ENCODE data around the gene SYNGR3.

SYNGR3 gene

DNA sequence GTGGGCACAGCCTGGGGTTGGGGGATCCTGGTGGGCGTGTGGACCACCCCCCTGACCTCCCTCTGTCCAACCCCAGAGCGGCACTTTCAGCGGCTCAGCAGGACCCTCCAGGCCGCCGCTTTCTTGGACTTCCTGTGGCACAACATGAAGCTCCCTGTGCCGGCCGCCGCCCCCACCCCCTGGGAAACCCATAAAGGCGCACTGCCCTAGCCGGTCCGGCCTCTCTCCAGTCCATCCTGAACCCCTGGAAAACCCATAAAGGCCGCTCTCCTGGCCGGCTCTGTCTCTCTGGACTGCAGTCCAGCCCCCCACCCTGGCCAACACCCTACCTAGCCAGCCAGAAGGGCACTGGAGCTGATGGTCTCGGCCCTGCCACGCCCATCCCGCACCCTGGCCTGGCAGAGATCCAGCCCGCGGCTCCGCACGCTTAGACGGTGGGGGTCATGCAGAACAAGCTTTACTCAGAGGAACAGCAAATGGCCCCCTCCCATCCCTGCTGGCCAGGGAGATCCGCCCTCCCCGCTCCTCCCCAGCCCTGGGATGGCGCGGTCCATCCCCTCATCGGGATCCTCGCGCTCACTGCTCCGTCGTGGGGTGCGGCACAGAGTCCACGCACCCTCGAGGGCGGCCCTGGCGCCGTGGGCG, 11.2 kb upstream of the SYNGR3 start:
- H4K20me1 ChIP-seq (ENCODE audit: insufficient read depth, low read length) = no peaks in the 10 kb centered on the region
- no peaks in the 10 kb centered on the region for H3K9me3 ChIP-seq (ENCODE audit: low read length)
- peaks cover 11% of the 10 kb centered on the region for H3K4me1 ChIP-seq (ENCODE audit: insufficient read depth, low read length, severe bottlenecking)
- no peak overlapping the region for H2AFZ ChIP-seq (ENCODE audit: low read length)
- TF ChIP-seq, protein P1, sequence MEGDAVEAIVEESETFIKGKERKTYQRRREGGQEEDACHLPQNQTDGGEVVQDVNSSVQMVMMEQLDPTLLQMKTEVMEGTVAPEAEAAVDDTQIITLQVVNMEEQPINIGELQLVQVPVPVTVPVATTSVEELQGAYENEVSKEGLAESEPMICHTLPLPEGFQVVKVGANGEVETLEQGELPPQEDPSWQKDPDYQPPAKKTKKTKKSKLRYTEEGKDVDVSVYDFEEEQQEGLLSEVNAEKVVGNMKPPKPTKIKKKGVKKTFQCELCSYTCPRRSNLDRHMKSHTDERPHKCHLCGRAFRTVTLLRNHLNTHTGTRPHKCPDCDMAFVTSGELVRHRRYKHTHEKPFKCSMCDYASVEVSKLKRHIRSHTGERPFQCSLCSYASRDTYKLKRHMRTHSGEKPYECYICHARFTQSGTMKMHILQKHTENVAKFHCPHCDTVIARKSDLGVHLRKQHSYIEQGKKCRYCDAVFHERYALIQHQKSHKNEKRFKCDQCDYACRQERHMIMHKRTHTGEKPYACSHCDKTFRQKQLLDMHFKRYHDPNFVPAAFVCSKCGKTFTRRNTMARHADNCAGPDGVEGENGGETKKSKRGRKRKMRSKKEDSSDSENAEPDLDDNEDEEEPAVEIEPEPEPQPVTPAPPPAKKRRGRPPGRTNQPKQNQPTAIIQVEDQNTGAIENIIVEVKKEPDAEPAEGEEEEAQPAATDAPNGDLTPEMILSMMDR (IDR thresholded peaks at IDR 0.05; ENCODE audit: low read length) = no peak
- no peaks in the 10 kb centered on the region for H3K9me2 ChIP-seq (ENCODE audit: low read depth, low read length)
- H3K4me3 ChIP-seq (ENCODE audit: low read depth, low read length, poor library complexity, severe bottlenecking) = no peak overlapping the region
- H3K79me2 ChIP-seq (ENCODE audit: insufficient read depth, low read length) = no peaks in the 10 kb centered on the region
- H3K27me3 ChIP-seq (ENCODE audit: insufficient read depth, low read length) = no peaks in the 10 kb centered on the region; the same call in 1 of the 2 replicates
- H3F3A ChIP-seq (ENCODE audit: insufficient read depth, low read length) = no peaks in the 10 kb centered on the region
- no peak overlapping the region for H3K27ac ChIP-seq (ENCODE audit: low read depth, low read length, poor library complexity, severe bottlenecking)
- no peak overlapping the region for H3K9ac ChIP-seq (ENCODE audit: low read length)
- peaks cover 49% of the 10 kb centered on the region for H3K36me3 ChIP-seq (ENCODE audit: insufficient read depth, low read length)
- no peak overlapping the region for H3K4me2 ChIP-seq (ENCODE audit: low read length)

DNA sequence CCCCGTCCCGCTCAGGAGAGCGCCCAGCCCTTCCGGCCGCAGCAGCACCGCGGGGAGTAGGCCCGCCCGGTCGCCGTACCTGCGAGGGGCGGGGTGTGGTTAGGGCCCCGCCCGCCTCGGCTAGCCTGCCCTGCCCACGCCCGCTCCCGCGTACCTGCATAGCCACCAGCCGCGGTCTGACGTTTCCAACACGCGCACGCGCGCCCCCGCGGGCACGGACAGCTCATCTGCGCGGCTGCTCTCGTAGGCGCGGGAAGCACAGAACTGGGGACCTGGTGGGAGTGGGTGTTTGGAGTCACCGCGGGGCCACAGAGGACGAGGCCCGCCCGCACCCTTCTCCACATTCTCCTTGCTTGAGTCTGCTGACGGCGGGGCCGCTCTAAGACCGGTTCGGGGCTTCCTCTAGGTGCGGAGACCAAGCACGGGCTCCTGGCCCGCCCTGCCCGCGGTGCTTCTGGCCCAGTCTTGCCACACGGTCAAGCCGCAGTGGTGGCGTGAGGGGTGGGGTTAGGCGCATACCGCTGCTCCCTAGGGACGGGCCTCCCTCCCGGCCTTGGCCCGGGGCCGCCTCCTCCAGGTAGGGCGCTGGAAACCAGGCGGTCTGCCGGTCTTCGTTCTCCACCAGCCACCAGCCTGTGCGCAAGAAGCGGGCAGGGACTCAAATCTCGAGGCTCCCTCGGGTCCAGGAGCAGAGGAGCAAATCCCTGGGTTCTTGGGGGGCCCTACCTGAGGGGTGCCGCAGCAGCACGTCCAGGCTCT, 10.3 kb upstream of the SYNGR3 start:
- no peak overlapping the region for H3K4me3 ChIP-seq (ENCODE audit: low read depth, low read length, poor library complexity, severe bottlenecking)
- no peak overlapping the region for H3K27ac ChIP-seq (ENCODE audit: low read depth, low read length, poor library complexity, severe bottlenecking)
- H3K79me2 ChIP-seq (ENCODE audit: insufficient read depth, low read length) = no peaks in the 10 kb centered on the region
- H3K27me3 ChIP-seq (ENCODE audit: insufficient read depth, low read length) = no peaks in the 10 kb centered on the region; the same call in 1 of the 2 replicates
- no peaks in the 10 kb centered on the region for H3K9me2 ChIP-seq (ENCODE audit: low read depth, low read length)
- peaks cover 45% of the 10 kb centered on the region for H3K36me3 ChIP-seq (ENCODE audit: insufficient read depth, low read length)
- no peak overlapping the region for H3K9ac ChIP-seq (ENCODE audit: low read length)
- no peak for TF ChIP-seq EZH2 (IDR thresholded peaks at IDR 0.05; ENCODE audit: borderline replicate concordance, low read length)
- TF ChIP-seq, protein P1 (IDR thresholded peaks at IDR 0.05; ENCODE audit: low read length) = no peak
- H2AFZ ChIP-seq (ENCODE audit: low read length) = no peak overlapping the region
- peaks cover 12% of the 10 kb centered on the region for H3K4me1 ChIP-seq (ENCODE audit: insufficient read depth, low read length, severe bottlenecking)
- no peak overlapping the region for H3K4me2 ChIP-seq (ENCODE audit: low read length)
- no peaks in the 10 kb centered on the region for H3K9me3 ChIP-seq (ENCODE audit: low read length)
- H3F3A ChIP-seq (ENCODE audit: insufficient read depth, low read length) = no peaks in the 10 kb centered on the region
- H4K20me1 ChIP-seq (ENCODE audit: insufficient read depth, low read length) = no peaks in the 10 kb centered on the region

DNA sequence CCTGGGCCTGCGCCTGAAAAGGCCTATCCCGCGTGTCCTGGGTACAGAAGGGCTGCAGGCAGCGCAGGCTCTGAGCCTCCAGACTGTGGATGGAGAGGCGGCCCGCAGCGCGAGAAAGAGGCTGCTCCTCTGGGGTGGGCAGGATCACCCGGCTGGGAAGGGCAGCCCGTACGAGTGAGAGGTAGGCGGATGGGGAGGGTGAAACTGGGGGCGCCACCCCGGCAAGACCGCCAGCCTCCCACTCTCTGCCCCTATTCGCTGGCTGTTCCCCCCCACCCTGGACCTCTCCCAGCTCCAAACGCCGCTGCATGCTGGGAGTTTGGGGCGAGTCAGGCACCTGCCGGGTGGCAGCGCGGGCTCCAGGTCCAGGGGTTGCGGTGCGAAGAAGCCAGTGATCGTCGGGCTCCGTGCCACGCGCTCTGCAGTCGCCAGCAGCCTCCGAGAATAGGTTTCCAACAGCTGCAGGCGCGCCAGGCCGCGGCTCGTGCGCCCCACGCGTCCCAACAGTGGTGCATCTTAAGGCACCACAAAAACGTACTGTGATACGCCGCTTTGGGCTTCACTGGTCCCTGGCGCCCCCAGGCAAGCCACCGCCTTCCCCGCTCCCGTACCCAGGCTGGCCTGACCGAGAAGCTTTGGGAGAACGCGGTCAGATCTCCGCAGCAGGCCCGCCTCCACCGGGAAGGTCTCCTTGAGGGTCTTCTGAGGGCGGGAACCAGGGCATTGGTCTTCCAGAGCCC, 9.6 kb upstream of the SYNGR3 start:
- Histone ChIP-seq H3K79me2 (ENCODE audit: insufficient read depth, low read length) (no peaks in the 10 kb centered on the region), H3K4me2 (ENCODE audit: low read length) (no peak overlapping the region), H4K20me1 (ENCODE audit: insufficient read depth, low read length) (no peaks in the 10 kb centered on the region), H3K27me3 (ENCODE audit: insufficient read depth, low read length) (no peaks in the 10 kb centered on the region; the same call in 1 of the 2 replicates), H3K9me3 (ENCODE audit: low read length) (no peaks in the 10 kb centered on the region), H3K9me2 (ENCODE audit: low read depth, low read length) (no peaks in the 10 kb centered on the region), H3K4me1 (ENCODE audit: insufficient read depth, low read length, severe bottlenecking) (peaks cover 19% of the 10 kb centered on the region), H3F3A (ENCODE audit: insufficient read depth, low read length) (no peaks in the 10 kb centered on the region), H2AFZ (ENCODE audit: low read length) (no peak overlapping the region), H3K27ac (ENCODE audit: low read depth, low read length, poor library complexity, severe bottlenecking) (no peak overlapping the region), H3K9ac (ENCODE audit: low read length) (no peak overlapping the region), H3K4me3 (ENCODE audit: low read depth, low read length, poor library complexity, severe bottlenecking) (no peak overlapping the region), H3K36me3 (ENCODE audit: insufficient read depth, low read length) (peaks cover 37% of the 10 kb centered on the region)
- no peak for TF ChIP-seq EZH2 (IDR thresholded peaks at IDR 0.05; ENCODE audit: borderline replicate concordance, low read length)
- TF ChIP-seq, protein P1 (IDR thresholded peaks at IDR 0.05; ENCODE audit: low read length) = no peak

Measured in OCI-LY1 (cell line).